NCI-H146 (cell line): ENCODE data around the gene DHX38.

ENCODE experiments used
- DNase-seq: peaks from one replicate; lab custom pipeline; 2025; lab: John Stamatoyannopoulos, UW

The DHX38 gene

GRCh38 chr16:72083778-72084404 is 9.8 kb upstream of the DHX38 start:
- no peak for DNase-seq

- DNase-seq, result no peak
Measured at GRCh38 chr16:72084445-72084844, 9.2 kb upstream of the DHX38 start.

GRCh38 chr16:72085002-72085401 is 8.6 kb upstream of the DHX38 start:
- no peak for DNase-seq

- no peak for DNase-seq
Measured at GRCh38 chr16:72091217-72091616, 2.4 kb upstream of the DHX38 start.

GRCh38 chr16:72092832-72093447 is 707 bp upstream of the DHX38 start:
- peak; percentile 7 for DNase-seq

GRCh38 chr16:72094266-72094610 is 591 bp downstream of the DHX38 start:
- DNase-seq, result no peak

- no peak for DNase-seq
Measured at GRCh38 chr16:72098936-72099335, 5.3 kb downstream of the DHX38 start.

GRCh38 chr16:72099377-72099818 is 5.8 kb downstream of the DHX38 start:
- DNase-seq, result peak; percentile 25

GRCh38 chr16:72101195-72101594 is 7.5 kb downstream of the DHX38 start:
- DNase-seq, result no peak

GRCh38 chr16:72104905-72105304 is 11.3 kb downstream of the DHX38 start:
- no peak for DNase-seq

GRCh38 chr16:72105978-72106377 is 12.3 kb downstream of the DHX38 start:
- DNase-seq, result no peak

GRCh38 chr16:72107371-72107770 is 13.7 kb downstream of the DHX38 start:
- no peak for DNase-seq

GRCh38 chr16:72108353-72109102 is 14.9 kb downstream of the DHX38 start:
- no peak for DNase-seq

- DNase-seq, result no peak
Measured at GRCh38 chr16:72109300-72109699, 15.7 kb downstream of the DHX38 start.

- DNase-seq, result no peak
Measured at GRCh38 chr16:72109966-72110530, 16.4 kb downstream of the DHX38 start.

- no peak for DNase-seq
Measured at GRCh38 chr16:72110662-72111615, 17.3 kb downstream of the DHX38 start.

GRCh38 chr16:72111657-72112451 is 18.2 kb downstream of the DHX38 start:
- DNase-seq, result no peak

- DNase-seq, result no peak
Measured at GRCh38 chr16:72112452-72112792, 18.8 kb downstream of the DHX38 start.

- no peak for DNase-seq
Measured at GRCh38 chr16:72112906-72113615, 19.4 kb downstream of the DHX38 start.

- no peak for DNase-seq
Measured at GRCh38 chr16:72113616-72113945, 19.9 kb downstream of the DHX38 start.

- DNase-seq, result no peak
Measured at GRCh38 chr16:72120026-72120425, 26.4 kb downstream of the DHX38 start.
